A549 (cell line): ENCODE results near the gene TCHP. TPM values are rescaled to one million over a fixed set of nuclear protein-coding genes. Genes with fewer than 3 reads are reported as not detected.

Experiments
- ATAC-seq, 2 experiments: fragments of 200-7000 bp in 1 of 2; fragments of >200 bp in 1 of 2; cut with Nextera tagmentation in 1 of 2; cut with Tn5 transposase in 1 of 2; 3 replicates each; pipeline versions ENCODE4 v1.8.0 to v1.9.1; 2018 to 2020; ENCODE audit warnings: mild to moderate bottlenecking in 1 of 2, moderate library complexity in 1 of 2
- CTCF ChIA-PET: fragments of 300-600 bp; sonication (Branson Sonifier 250); formaldehyde crosslinking; extraction: SDS; loops from one replicate; lab custom pipeline; 2021; ENCODE audit warnings: antibody characterized with exemption, inconsistent platforms; lab: Yijun Ruan, JAX
- POLR2A ChIA-PET: fragments of 350-600 bp; formaldehyde crosslinking; extraction: SDS; loops from one replicate; lab custom pipeline; 2021; ENCODE audit warnings: antibody characterized with exemption, inconsistent platforms; lab: Yijun Ruan, JAX
- DNase-seq, 2 experiments: peaks; one replicate each; pipeline versions ENCODE4 v3.0.0 to v3.0.0-alpha.2; 2011 to 2016; ENCODE audit warnings: low read depth in 1 of 2, low spot score in 1 of 2
- FAIRE-seq: peaks from 2 replicates; lab custom pipeline; 2011; peaks lifted over from hg19 to GRCh38; lab: Jason Lieb, UNC
- H3K27ac ChIP-seq, 2 experiments: fragments of >200 bp; sonication (Bioruptor Twin); formaldehyde crosslinking; 3 replicates each; pipeline ENCODE4 v1.5.1; 2016 to 2017
- H3K4me1 ChIP-seq: fragments of >200 bp; sonication (Bioruptor Twin); formaldehyde crosslinking; 3 replicates; pipeline ENCODE4 v1.6.1; 2016
- H3K4me2 ChIP-seq: fragments of >200 bp; sonication (Bioruptor Twin); formaldehyde crosslinking; 3 replicates; pipeline ENCODE4 v1.6.1; 2016
- H3K4me3 ChIP-seq: fragments of >200 bp; sonication (Bioruptor Twin); formaldehyde crosslinking; 3 replicates; pipeline ENCODE4 v1.5.1; 2016
- H3K9me3 ChIP-seq: fragments of >200 bp; sonication (Bioruptor Twin); formaldehyde crosslinking; 3 replicates; pipeline ENCODE4 v1.6.1; 2016
- BCL3 ChIP-seq: fragments of >200 bp; sonication (Bioruptor Twin); formaldehyde crosslinking; IDR thresholded peaks from 3 replicates; pipeline ENCODE4 v1.6.1; 2016
- BHLHE40 ChIP-seq: IDR thresholded peaks from 2 replicates; pipeline ENCODE4 v1.6.1; 2012; ENCODE audit warnings: low read depth, low read length, inconsistent platforms
- CBX2 ChIP-seq: fragments of 200-600 bp; sonication (generic); IDR thresholded peaks from 2 replicates; pipeline ENCODE4 v1.6.1; 2016; ENCODE audit warnings: low read depth, mild to moderate bottlenecking, borderline replicate concordance
- CBX8 ChIP-seq: fragments of 200-600 bp; sonication (generic); IDR thresholded peaks from 2 replicates; pipeline ENCODE4 v1.6.1; 2016
- CEBPB ChIP-seq, 2 experiments: fragments of >200 bp in 1 of 2; sonication (Bioruptor Twin) in 1 of 2; formaldehyde crosslinking in 1 of 2; IDR thresholded peaks; 2 replicates each; pipeline ENCODE4 v1.6.1; 2012 to 2016
- CTCF ChIP-seq: fragments of >200 bp; sonication (Bioruptor Twin); formaldehyde crosslinking; IDR thresholded peaks from 3 replicates; pipeline ENCODE4 v1.5.1; 2016
- E2F6 ChIP-seq: IDR thresholded peaks from 2 replicates; pipeline ENCODE4 v1.6.1; 2012; ENCODE audit warnings: low read depth, borderline replicate concordance
- ELK1 ChIP-seq: fragments of 150-350 bp; IDR thresholded peaks from 2 replicates; pipeline ENCODE4 v1.6.1; 2014; ENCODE audit warnings: low read depth, mild to moderate bottlenecking, low read length
- ESRRA ChIP-seq: fragments of 150-350 bp; IDR thresholded peaks from 2 replicates; pipeline ENCODE4 v1.6.1; 2014; ENCODE audit warnings: mild to moderate bottlenecking, low read length, borderline replicate concordance
- FOXS1 ChIP-seq: fragments of 250-450 bp; sonication (Bioruptor Pico); IDR thresholded peaks from 2 replicates; pipeline ENCODE4 v1.5.0; 2020; ENCODE audit warnings: mild to moderate bottlenecking, moderate library complexity
- GATA3 ChIP-seq: IDR thresholded peaks from 2 replicates; pipeline ENCODE4 v1.6.1; 2012; ENCODE audit warnings: borderline replicate concordance
- MAFK ChIP-seq: fragments of 450-650 bp; IDR thresholded peaks from 2 replicates; pipeline ENCODE4 v1.6.1; 2014; ENCODE audit not compliant: partially characterized antibody
- NFE2L2 ChIP-seq: fragments of 150-350 bp; conservative IDR thresholded peaks from 2 replicates; pipeline ENCODE4 v1.6.1; 2014; ENCODE audit warnings: low read length
- POLR2A ChIP-seq: IDR thresholded peaks from 2 replicates; pipeline ENCODE4 v1.6.1; 2012; ENCODE audit warnings: mild to moderate bottlenecking, low read length
- POLR2AphosphoS2 ChIP-seq: conservative IDR thresholded peaks from 2 replicates; pipeline ENCODE4 v1.6.1; 2012; ENCODE audit warnings: low read length, improper control_type of control experiment, inconsistent platforms
- RFX5 ChIP-seq: fragments of 450-650 bp; IDR thresholded peaks from 2 replicates; pipeline ENCODE4 v1.7.1; 2014; ENCODE audit warnings: antibody characterized with exemption, mild to moderate bottlenecking, moderate library complexity
- SREBF2 ChIP-seq: fragments of 450-650 bp; IDR thresholded peaks from 2 replicates; pipeline ENCODE4 v1.6.1; 2014; ENCODE audit warnings: mild to moderate bottlenecking, moderate library complexity
- ZC3H11A ChIP-seq: fragments of 450-650 bp; IDR thresholded peaks from 2 replicates; pipeline ENCODE4 v1.6.1; 2014; ENCODE audit warnings: antibody characterized with exemption, mild to moderate bottlenecking
- ZNF302 ChIP-seq: fragments of 250-450 bp; sonication (Bioruptor Pico); IDR thresholded peaks from 2 replicates; pipeline ENCODE4 v1.9.0; 2021; ENCODE audit warnings: inconsistent platforms, mild to moderate bottlenecking, moderate library complexity
- WGBS: methylation state at CpG from one replicate; pipeline ENCODE4 v1.1.6; 2017; ENCODE audit errors: missing lambda C conversion rate; 5-methylcytosine and 5-hydroxymethylcytosine counted together
- polyA plus RNA-seq, 4 experiments: library from polyadenylated mRNA; depleted of rRNA in 3 of 4; stranded (reverse); fragments of >200 nt; fragmentation: RNase III in 1 of 4; extraction: RNeasy Plus Mini Kit Qiagen cat#74134 plus additional on column Dnase treatment in 1 of 4; gene quantifications; 2 replicates in 3 of 4; 3 replicates in 1 of 4; pipeline ENCODE4 v1.2.3, GENCODE V29; 2011 to 2017
- TF ChIP-seq, protein P1 (sequence below): fragments of 250-450 bp; sonication (Bioruptor Pico); IDR thresholded peaks from 2 replicates; pipeline ENCODE4 v1.5.0; 2020; ENCODE audit warnings: low read depth, mild to moderate bottlenecking, moderate library complexity
- TF ChIP-seq, protein P2 (sequence below): IDR thresholded peaks from 2 replicates; pipeline ENCODE4 v1.6.1; 2012
- TF ChIP-seq, protein P3 (sequence below): fragments of 250-450 bp; sonication (Bioruptor Pico); IDR thresholded peaks from 2 replicates; pipeline ENCODE4 v1.5.0; 2021; ENCODE audit warnings: mild to moderate bottlenecking, moderate library complexity, borderline replicate concordance
- TF ChIP-seq, protein P4 (sequence below): IDR thresholded peaks from 2 replicates; pipeline ENCODE4 v1.6.1; 2012

TCHP gene
- polyA plus RNA-seq, 2 of the 4 experiments (the other 2 are of a cell fraction) = 18.4 to 33.4 TPM

GRCh38 chr12:109926016-109926415 is 25.9 kb downstream of the TCHP start (continued):
- TF ChIP-seq CBX2 = no peak
- TF ChIP-seq CEBPB (IDR thresholded peaks at IDR 0.05) = no peak
- TF ChIP-seq BHLHE40 = no peak

GRCh38 chr12:109926488-109927210 is 26.6 kb downstream of the TCHP start:
- H3K4me2 ChIP-seq = no peak overlapping the region

More at GRCh38 chr12:109926488-109927210, 26.6 kb downstream of the TCHP start:
- ChIA-PET POLR2A (no interaction called here), CTCF (interaction anchor here (0.6 to 9.3 kb wide), 17 partner anchors 8 to 108 kb away, joined by 3 to 82 read pairs (median 4); no protein-coding TSS in a partner anchor)
- Histone ChIP-seq H3K9me3 (no peaks in the 10 kb centered on the region), H3K27ac (no peak overlapping the region), H3K4me3 (no peak overlapping the region), H3K4me1 (no peaks in the 10 kb centered on the region)
- no peak for FAIRE-seq
- WGBS = 87% methylated on average over 10 of the region's 11 CpGs
- peak in 1 of 2 experiments; percentile 7; a peak in 1 of 6 replicates for ATAC-seq
- no peak for DNase-seq
- TF ChIP-seq CTCF = no peak
- TF ChIP-seq, protein P1, sequence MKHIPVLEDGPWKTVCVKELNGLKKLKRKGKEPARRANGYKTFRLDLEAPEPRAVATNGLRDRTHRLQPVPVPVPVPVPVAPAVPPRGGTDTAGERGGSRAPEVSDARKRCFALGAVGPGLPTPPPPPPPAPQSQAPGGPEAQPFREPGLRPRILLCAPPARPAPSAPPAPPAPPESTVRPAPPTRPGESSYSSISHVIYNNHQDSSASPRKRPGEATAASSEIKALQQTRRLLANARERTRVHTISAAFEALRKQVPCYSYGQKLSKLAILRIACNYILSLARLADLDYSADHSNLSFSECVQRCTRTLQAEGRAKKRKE (CRISPR knock-in tag) = no peak
- TF ChIP-seq SREBF2 = no peak
- no peak for TF ChIP-seq ELK1
- TF ChIP-seq, protein P2, sequence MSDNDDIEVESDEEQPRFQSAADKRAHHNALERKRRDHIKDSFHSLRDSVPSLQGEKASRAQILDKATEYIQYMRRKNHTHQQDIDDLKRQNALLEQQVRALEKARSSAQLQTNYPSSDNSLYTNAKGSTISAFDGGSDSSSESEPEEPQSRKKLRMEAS = no peak
- TF ChIP-seq BCL3 = no peak
- no peak for TF ChIP-seq ESRRA
- no peak for TF ChIP-seq FOXS1 (CRISPR knock-in tag)
- TF ChIP-seq ZNF302 (CRISPR knock-in tag) = no peak
- TF ChIP-seq POLR2A = no peak
- TF ChIP-seq ZC3H11A = no peak
- TF ChIP-seq CBX8 = no peak
- no peak for TF ChIP-seq GATA3
- TF ChIP-seq, protein P3, sequence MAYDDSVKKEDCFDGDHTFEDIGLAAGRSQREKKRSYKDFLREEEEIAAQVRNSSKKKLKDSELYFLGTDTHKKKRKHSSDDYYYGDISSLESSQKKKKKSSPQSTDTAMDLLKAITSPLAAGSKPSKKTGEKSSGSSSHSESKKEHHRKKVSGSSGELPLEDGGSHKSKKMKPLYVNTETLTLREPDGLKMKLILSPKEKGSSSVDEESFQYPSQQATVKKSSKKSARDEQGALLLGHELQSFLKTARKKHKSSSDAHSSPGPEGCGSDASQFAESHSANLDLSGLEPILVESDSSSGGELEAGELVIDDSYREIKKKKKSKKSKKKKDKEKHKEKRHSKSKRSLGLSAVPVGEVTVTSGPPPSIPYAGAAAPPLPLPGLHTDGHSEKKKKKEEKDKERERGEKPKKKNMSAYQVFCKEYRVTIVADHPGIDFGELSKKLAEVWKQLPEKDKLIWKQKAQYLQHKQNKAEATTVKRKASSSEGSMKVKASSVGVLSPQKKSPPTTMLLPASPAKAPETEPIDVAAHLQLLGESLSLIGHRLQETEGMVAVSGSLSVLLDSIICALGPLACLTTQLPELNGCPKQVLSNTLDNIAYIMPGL (CRISPR knock-in tag) = no peak
- TF ChIP-seq NFE2L2 = no peak
- no peak for TF ChIP-seq POLR2AphosphoS2
- TF ChIP-seq E2F6 = no peak
- no peak for TF ChIP-seq RFX5
- TF ChIP-seq, protein P4, sequence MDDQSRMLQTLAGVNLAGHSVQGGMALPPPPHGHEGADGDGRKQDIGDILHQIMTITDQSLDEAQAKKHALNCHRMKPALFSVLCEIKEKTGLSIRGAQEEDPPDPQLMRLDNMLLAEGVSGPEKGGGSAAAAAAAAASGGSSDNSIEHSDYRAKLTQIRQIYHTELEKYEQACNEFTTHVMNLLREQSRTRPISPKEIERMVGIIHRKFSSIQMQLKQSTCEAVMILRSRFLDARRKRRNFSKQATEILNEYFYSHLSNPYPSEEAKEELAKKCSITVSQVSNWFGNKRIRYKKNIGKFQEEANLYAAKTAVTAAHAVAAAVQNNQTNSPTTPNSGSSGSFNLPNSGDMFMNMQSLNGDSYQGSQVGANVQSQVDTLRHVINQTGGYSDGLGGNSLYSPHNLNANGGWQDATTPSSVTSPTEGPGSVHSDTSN = no peak
- no peak for TF ChIP-seq MAFK
